Sigmoid colon (tissue), 3 donors: ENCODE data around the gene FUT8.

ENCODE experiments used
- POLR2A ChIP-seq, 2 donors: fragments of 450-650 bp; IDR thresholded peaks; one replicate each; pipeline ENCODE4 v1.6.1; 2016; ENCODE audit warnings: antibody characterized with exemption in 2 of 2, mild to moderate bottlenecking in 2 of 2, moderate library complexity in 2 of 2
- TF ChIP-seq, protein P1 (sequence below), 4 experiments: fragments of 450-650 bp in 3 of 4; fragments of 200-600 bp in 1 of 4; IDR thresholded peaks; one replicate each; pipeline ENCODE4 v1.5.1; 2016 to 2019; ENCODE audit warnings: antibody characterized with exemption in 4 of 4, mild to moderate bottlenecking in 3 of 4, moderate library complexity in 2 of 4

DNA sequence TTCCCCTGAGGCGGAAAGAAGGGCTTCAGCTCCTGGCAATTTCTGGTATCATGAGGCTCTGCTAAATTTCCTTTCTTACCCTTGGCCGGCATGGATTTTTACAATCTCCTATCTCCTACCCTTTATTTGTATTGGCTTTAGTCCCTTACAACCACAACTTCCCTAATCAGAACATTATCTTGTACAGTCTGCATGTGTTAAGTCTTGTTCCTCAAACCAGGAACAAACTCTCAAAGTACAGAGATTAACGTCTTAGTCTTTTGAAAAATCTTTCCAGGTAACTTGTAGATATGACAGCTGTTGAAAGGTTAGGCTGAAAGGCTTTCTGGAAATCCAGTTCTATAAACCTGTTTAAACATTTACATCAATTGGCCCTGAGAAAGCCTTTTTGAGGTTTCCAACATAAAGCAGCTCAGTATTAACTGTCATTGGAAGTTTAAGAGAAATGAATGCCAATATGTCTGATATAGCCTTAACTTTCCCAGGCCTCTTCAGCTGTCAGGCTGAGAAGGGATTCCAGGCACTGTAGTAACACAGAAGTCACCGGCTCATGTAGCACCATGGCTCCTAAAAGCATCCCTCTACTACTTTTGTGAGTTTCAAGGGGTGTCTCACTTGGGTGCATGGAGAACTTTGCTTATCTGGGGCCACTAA is 360.5 kb downstream of the FUT8 start:
- TF ChIP-seq, protein P1, sequence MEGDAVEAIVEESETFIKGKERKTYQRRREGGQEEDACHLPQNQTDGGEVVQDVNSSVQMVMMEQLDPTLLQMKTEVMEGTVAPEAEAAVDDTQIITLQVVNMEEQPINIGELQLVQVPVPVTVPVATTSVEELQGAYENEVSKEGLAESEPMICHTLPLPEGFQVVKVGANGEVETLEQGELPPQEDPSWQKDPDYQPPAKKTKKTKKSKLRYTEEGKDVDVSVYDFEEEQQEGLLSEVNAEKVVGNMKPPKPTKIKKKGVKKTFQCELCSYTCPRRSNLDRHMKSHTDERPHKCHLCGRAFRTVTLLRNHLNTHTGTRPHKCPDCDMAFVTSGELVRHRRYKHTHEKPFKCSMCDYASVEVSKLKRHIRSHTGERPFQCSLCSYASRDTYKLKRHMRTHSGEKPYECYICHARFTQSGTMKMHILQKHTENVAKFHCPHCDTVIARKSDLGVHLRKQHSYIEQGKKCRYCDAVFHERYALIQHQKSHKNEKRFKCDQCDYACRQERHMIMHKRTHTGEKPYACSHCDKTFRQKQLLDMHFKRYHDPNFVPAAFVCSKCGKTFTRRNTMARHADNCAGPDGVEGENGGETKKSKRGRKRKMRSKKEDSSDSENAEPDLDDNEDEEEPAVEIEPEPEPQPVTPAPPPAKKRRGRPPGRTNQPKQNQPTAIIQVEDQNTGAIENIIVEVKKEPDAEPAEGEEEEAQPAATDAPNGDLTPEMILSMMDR (IDR thresholded peaks at IDR 0.05) = no peak
- no peak for TF ChIP-seq POLR2A (IDR thresholded peaks at IDR 0.05)
